SU-DHL-6 (cell line): ENCODE results near the gene HMCN2.

Experiments
- CTCF ChIP-seq: fragments of 200-600 bp; sonication (generic); IDR thresholded peaks from one replicate; pipeline ENCODE4 v1.5.1; 2017; ENCODE audit warnings: antibody characterized with exemption, mild to moderate bottlenecking, low read length, moderate library complexity; ENCODE audit not compliant: insufficient read depth, poor library complexity, severe bottlenecking
- EZH2phosphoT487 ChIP-seq: fragments of 200-600 bp; sonication (generic), shearing (Covaris generic); conservative IDR thresholded peaks from 2 replicates; pipeline ENCODE4 v1.6.1; 2018; ENCODE audit warnings: mild to moderate bottlenecking, antibody characterized with exemption, low read length, moderate library complexity, mixed read lengths

DNA sequence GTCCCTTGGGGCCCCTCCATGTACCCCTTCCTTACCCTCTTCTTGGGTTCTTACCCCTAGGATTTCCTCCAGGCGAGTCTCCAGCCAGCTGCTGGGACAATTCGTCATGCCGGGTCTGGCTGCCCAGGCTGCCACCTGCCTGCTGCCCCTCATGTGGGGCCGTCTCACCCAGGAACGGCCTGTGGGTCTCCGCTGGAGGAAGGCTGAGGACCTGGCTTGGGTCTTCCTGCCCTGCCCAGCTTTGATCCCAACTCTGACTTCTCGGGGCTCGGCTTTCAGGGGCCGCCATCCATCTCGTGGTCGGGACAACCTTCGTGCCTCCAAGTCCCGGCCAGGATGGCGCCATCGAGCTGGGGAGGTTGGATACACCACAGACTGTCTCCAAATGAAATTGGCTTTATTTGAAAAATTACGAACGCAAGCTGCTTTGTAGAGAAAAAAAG lies 38.1 kb downstream of the HMCN2 start:
- TF ChIP-seq CTCF (no peak), EZH2phosphoT487 (no peak)
